HCEC 1CT (cell line): ENCODE data around the gene TRIM49B.
"Not testable (repeated sequence)": the region's sequence is repeated elsewhere in the genome, so short reads cannot be mapped to it uniquely, and the experiment has no call there.

Experiments
- DNase-seq: peaks from one replicate; pipeline ENCODE4 v3.0.0-alpha.2; 2017

TRIM49B gene, protein sequence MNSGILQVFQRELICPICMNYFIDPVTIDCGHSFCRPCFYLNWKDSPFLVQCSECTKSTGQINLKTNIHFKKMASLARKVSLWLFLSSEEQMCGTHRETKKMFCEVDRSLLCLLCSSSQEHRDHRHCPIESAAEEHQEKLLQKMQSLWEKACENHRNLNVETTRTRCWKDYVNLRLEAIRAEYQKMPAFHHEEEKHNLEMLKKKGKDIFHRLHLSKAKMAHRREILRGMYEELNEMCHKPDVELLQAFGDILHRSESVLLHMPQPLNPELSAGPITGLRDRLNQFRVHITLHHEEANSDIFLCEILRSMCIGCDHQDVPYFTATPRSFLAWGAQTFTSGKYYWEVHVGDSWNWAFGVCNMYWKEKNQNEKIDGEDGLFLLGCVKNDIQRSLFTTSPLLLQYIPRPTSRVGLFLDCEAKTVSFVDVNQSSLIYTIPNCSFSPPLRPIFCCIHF

DNA sequence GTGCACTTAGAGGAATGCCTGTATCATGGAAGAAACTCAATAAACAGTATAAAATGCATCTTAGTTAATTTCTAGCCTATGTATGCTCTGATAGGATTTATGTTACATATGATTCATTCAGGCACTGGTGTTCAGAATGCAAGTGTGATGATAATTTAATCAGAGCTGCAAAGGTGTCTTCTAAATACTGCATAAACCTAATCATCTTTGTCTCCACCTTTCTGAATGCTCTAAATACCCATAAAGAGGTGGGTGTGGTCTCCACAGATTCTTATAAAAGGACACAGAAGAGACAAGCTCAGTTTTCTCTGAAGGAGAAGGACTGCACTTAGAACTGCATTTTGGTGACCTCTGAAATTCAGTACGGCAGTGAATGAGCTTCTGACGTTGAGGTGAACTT lies at the start of gene TRIM49B:
Gene TRIM49B, plus strand, starts transcription at position 301 of the 400 bp plus-strand sequence. CDS start 2,777 bp downstream, outside the sequence.
- not testable (repeated sequence) for DNase-seq

DNA sequence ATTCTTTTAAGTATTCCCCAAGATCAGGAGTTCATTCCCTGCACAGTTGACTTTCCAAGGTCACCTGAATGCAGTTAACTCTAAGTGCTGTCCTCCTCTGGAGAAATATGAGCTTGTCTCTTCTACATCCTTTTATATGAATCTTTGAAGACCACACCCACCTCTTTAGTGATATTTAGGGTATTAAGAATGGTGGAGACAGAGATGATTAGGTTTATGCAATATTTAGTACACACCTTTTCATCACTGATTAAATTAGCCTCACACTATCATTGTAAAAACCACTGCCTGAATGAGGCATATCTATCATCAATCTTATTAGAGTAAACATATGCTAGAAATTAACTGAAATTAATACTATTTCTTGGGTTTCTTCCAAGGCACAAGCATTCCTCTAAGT lies 44.8 kb upstream of the TRIM49B start, which contains the start of gene TRIM51G:
Gene TRIM51G, minus strand, starts transcription at position 101 of the 400 bp plus-strand sequence. CDS start 2,190 bp downstream, outside the sequence.
- DNase-seq, result not testable (repeated sequence)

DNA sequence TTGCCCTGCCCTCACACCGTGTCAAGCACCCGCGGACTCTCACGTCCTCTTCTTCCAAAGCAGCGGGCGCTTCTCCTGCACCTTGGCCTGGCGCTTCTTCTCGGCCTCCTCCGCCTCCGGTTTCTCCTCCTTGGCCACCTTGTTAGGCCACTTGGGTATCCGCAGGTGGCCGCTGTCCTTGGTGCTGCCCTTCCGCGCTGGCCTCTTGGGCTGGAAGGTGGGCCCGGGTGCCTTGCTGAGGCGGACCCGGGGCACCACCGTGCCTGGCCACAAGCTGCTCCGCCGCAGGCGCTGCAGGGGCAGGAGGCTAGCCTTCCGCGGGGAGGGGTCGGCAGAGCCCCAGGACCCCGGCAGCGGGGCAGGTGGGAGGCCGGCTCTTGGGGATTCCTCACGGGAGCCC lies 19.6 kb downstream of the TRIM49B start:
- not testable (repeated sequence) for DNase-seq

DNA sequence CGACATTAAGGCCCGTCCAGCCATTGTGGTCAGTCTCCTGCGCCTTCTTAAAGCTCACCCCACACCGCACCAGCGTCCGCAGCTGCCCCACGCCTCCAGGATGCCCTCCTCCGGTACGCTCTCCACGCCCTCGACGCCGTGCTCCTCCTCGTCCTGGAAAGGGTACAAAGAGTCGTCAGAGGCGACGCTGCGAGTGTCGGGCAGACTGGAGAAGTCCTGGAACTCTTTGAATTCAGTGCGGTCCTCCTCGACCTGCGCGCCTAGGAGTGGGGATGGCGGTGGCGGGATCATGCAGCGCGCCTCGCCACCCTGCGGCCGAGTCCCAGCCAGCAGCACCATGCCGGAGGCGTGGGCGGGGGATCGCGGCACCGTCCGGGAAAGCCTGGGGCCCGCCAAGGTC lies 21.2 kb downstream of the TRIM49B start:
- not testable (repeated sequence) for DNase-seq

DNA sequence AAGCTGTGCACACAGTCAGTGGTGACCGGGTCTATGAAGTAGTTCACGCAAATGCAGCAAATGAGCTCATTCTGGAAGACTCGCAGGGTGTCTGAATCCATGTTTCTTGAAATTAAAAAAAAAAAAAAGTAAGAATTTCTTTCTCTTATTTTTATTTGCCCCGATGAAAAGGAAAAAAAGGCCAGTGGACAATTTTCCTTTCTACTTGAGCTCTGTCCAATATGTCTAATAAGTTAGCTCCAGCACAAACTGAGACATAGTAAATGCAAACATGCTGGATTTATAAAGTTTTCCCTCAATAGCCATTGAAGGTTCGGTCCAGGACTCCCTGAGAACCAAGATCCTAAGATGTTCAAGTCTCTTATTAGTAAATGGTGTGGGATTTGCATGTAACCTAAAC lies 30.4 kb downstream of the TRIM49B start, which contains the start of gene TRIM64C:
Gene TRIM64C, minus strand, starts transcription at position 101 of the 400 bp plus-strand sequence. Its CDS starts 0 bp downstream, at position 101.
- not testable (repeated sequence) for DNase-seq

DNA sequence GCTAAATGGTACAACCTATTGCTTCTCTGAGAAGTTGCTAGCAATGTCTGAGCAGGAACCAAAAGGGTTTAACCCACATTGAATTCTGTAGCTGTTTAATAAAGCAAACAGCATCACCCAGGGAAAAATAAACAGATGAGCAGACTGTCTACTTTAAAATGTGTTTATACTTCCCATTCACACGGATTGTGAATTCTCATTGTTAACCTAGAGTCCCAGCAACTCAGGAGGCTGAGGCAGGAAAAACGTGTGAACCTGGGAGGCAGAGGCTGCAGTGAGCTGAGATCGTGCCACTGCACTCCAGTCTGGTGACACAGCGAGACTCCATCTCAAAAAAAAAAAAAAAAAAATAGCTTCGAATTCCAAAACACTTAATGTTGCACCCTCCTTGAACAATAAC lies 41.3 kb downstream of the TRIM49B start:
- not testable (repeated sequence) for DNase-seq
